Mesenchymal stem cell (in vitro differentiated cells and primary cell): ENCODE measurements around the gene ARHGEF1.

Source experiments
- DNase-seq: peaks from one replicate; pipeline ENCODE4 v3.0.0-alpha.2; 2013
- H2AFZ ChIP-seq: one replicate; pipeline ENCODE4 v1.6.1; 2013; ENCODE audit warnings: low read depth, mild to moderate bottlenecking, control low read depth, inconsistent platforms, low read length, moderate library complexity
- H2AK5ac ChIP-seq: 2 replicates; pipeline ENCODE4 v1.6.1; 2013; ENCODE audit warnings: low read length, moderate library complexity, mild to moderate bottlenecking, inconsistent platforms; ENCODE audit not compliant: severe bottlenecking
- H2BK120ac ChIP-seq: one replicate; pipeline ENCODE4 v1.6.1; 2013; ENCODE audit warnings: low read depth, mild to moderate bottlenecking, inconsistent platforms, low read length, moderate library complexity
- H2BK12ac ChIP-seq, 2 experiments: one replicate each; pipeline ENCODE4 v1.6.1; 2013; ENCODE audit warnings: inconsistent platforms in 2 of 2, low read length in 2 of 2, mild to moderate bottlenecking in 2 of 2, moderate library complexity in 2 of 2, control low read depth in 1 of 2
- H2BK15ac ChIP-seq: one replicate; pipeline ENCODE4 v1.6.1; 2013; ENCODE audit warnings: mild to moderate bottlenecking, low read depth, inconsistent platforms; ENCODE audit not compliant: poor library complexity, severe bottlenecking
- H2BK5ac ChIP-seq: 2 replicates; pipeline ENCODE4 v1.6.1; 2013; ENCODE audit warnings: low read depth, mild to moderate bottlenecking, low read length, control low read depth, inconsistent platforms; ENCODE audit not compliant: poor library complexity, severe bottlenecking
- H3K14ac ChIP-seq, 2 experiments: one replicate each; pipeline ENCODE4 v1.6.1; 2013; ENCODE audit warnings: inconsistent platforms in 2 of 2, low read length in 2 of 2, control low read depth in 1 of 2, mild to moderate bottlenecking in 1 of 2, moderate library complexity in 1 of 2
- H3K18ac ChIP-seq, 2 experiments: one replicate each; pipeline ENCODE4 v1.6.1; 2013; ENCODE audit warnings: inconsistent platforms in 2 of 2, low read length in 2 of 2, control low read depth in 1 of 2, low read depth in 1 of 2, mild to moderate bottlenecking in 1 of 2
- H3K23ac ChIP-seq, 2 experiments: one replicate each; pipeline ENCODE4 v1.6.1; 2013; ENCODE audit warnings: inconsistent platforms in 2 of 2, low read length in 2 of 2, mild to moderate bottlenecking in 2 of 2, moderate library complexity in 2 of 2, control low read depth in 1 of 2
- H3K27ac ChIP-seq: 2 replicates; pipeline ENCODE4 v1.5.1; 2013; ENCODE audit warnings: mild to moderate bottlenecking, moderate library complexity, low read length, control low read depth, inconsistent platforms; ENCODE audit not compliant: poor library complexity, severe bottlenecking
- H3K27me3 ChIP-seq, 2 experiments: 2 replicates each; pipeline versions ENCODE4 v1.6.1 to v1.7.0; 2013; ENCODE audit warnings: low read length in 2 of 2, mild to moderate bottlenecking in 2 of 2, moderate library complexity in 2 of 2, control low read depth in 1 of 2, inconsistent platforms in 1 of 2; ENCODE audit not compliant: control insufficient read depth in 1 of 2, insufficient read depth in 1 of 2
- H3K36me3 ChIP-seq, 2 experiments: 2 replicates each; pipeline versions ENCODE4 v1.6.1 to v1.7.0; 2013; ENCODE audit warnings: low read length in 2 of 2, control low read depth in 1 of 2, inconsistent platforms in 1 of 2, low read depth in 1 of 2, mild to moderate bottlenecking in 1 of 2; ENCODE audit not compliant: insufficient read depth in 2 of 2, control insufficient read depth in 1 of 2
- H3K4ac ChIP-seq, 2 experiments: one replicate each; pipeline ENCODE4 v1.6.1; 2013; ENCODE audit warnings: inconsistent platforms in 2 of 2, low read length in 2 of 2, mild to moderate bottlenecking in 2 of 2, moderate library complexity in 2 of 2, control low read depth in 1 of 2, low read depth in 1 of 2
- H3K4me1 ChIP-seq: 2 replicates; pipeline ENCODE4 v1.6.1; 2013; ENCODE audit warnings: low read depth, low read length, control low read depth; ENCODE audit not compliant: control insufficient read depth, insufficient read depth
- H3K4me2 ChIP-seq: 2 replicates; pipeline ENCODE4 v1.6.1; 2013; ENCODE audit warnings: low read length, mild to moderate bottlenecking, inconsistent platforms; ENCODE audit not compliant: poor library complexity, severe bottlenecking
- H3K4me3 ChIP-seq, 2 experiments: 2 replicates each; pipeline versions ENCODE4 v1.5.1 to v1.7.0; 2013; ENCODE audit warnings: low read length in 2 of 2, mild to moderate bottlenecking in 2 of 2, control low read depth in 1 of 2, low read depth in 1 of 2; ENCODE audit not compliant: insufficient read depth in 1 of 2
- H3K79me1 ChIP-seq: replicated peaks from 2 replicates; pipeline ENCODE4 v1.6.1; 2013; ENCODE audit warnings: mild to moderate bottlenecking, control low read depth, low read length, inconsistent platforms; ENCODE audit not compliant: poor library complexity, severe bottlenecking
- H3K9ac ChIP-seq: 2 replicates; pipeline ENCODE4 v1.7.0; 2013; ENCODE audit warnings: mild to moderate bottlenecking, low read length, moderate library complexity
- H3K9me3 ChIP-seq: 2 replicates; pipeline ENCODE4 v1.7.0; 2013; ENCODE audit warnings: mild to moderate bottlenecking, low read length; ENCODE audit not compliant: control insufficient read depth
- H4K8ac ChIP-seq: one replicate; pipeline ENCODE4 v1.6.1; 2013; ENCODE audit warnings: inconsistent platforms, mild to moderate bottlenecking, low read length, moderate library complexity
- H4K91ac ChIP-seq: one replicate; pipeline ENCODE4 v1.6.1; 2013; ENCODE audit warnings: mild to moderate bottlenecking, low read length, inconsistent platforms
- WGBS: methylation state at CpG from one replicate; pipeline ENCODE4 v1.1.7; 2013; ENCODE audit warnings: mixed read lengths; 5-methylcytosine and 5-hydroxymethylcytosine counted together

ARHGEF1 gene

DNA sequence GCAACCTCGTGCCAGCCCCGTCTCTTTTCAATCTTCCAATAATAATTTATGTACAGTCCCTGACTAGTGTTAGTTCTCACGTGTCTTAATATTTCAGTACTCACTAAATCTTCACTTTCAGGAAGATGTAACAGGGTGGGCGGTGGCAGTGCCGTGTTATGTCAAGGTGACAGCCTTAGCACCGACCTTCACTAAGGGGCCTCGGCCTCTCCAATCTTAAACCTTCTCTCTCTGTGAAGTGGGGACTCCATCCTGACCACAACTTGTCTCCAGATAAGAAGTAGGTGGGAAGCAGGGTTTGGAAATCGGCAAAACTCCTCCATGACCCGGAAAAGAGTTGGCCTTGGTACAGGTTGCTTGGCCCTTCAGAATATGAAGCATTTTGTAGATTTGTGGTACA lies 21.1 kb upstream of the ARHGEF1 start:
- Histone ChIP-seq H2AK5ac (no peak overlapping the region), H2BK15ac (no peak overlapping the region), H4K91ac (no peak overlapping the region), H3K27ac (no peak overlapping the region), H2AFZ (no peak overlapping the region), H3K36me3 (peaks cover 54 to 55% of the 10 kb centered on the region in 2 experiments), H3K9me3 (no peaks in the 10 kb centered on the region), H3K18ac (no peak overlapping the region), H3K14ac (no peak overlapping the region), H3K4me3 (peak overlapping the region in 1 of 2 experiments; percentile 100), H3K4ac (no peak overlapping the region), H2BK12ac (no peak overlapping the region), H3K23ac (peak overlapping the region in 1 of 2 experiments; percentile 20), H2BK5ac (no peak overlapping the region), H4K8ac (no peak overlapping the region), H3K27me3 (no peaks in the 10 kb centered on the region), H3K9ac (peak overlapping the region; percentile 100), H2BK120ac (no peak overlapping the region), H3K4me2 (peak overlapping the region; percentile 46), H3K4me1 (peaks cover 29% of the 10 kb centered on the region), H3K79me1 (no peaks in the 10 kb centered on the region)
- 92% methylated on average over 7 of the region's 9 CpGs for WGBS
- DNase-seq: no peak

DNA sequence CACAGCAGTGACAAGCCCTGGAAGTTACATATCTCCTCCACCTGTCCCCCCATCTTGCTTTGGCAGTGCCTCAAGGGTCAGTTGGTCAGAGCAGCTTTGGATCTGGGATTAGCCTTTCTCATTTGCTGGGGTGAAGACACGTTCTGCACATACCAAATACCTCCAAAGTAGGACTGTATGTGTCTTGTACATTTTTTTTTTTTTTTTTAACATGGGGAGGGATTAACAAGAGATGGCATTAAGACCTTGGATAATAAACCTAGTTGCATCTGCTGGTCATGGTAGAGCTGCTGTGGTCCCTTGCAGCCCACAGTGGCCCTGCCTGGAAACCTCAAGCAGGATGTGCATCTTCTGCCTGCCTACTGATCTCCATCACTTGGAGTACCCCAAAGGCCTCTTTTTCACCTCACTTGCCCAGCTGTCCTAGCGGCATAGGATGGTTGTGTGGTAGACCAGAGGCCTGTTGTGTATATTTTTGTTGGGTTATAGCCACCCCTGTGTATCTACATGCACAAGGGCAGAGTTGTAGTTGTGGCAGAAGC lies 20.5 kb upstream of the ARHGEF1 start:
- H3K79me1 ChIP-seq: no peaks in the 10 kb centered on the region
- H3K4me2 ChIP-seq: no peak overlapping the region
- 89% methylated on average over 1 of the region's 2 CpGs for WGBS
- DNase-seq: no peak
- no peaks in the 10 kb centered on the region for H3K27me3 ChIP-seq
- H2BK120ac ChIP-seq: no peak overlapping the region
- H3K18ac ChIP-seq: no peak overlapping the region
- H3K14ac ChIP-seq: no peak overlapping the region
- H2AFZ ChIP-seq: no peak overlapping the region
- no peak overlapping the region for H3K27ac ChIP-seq
- peaks cover 31% of the 10 kb centered on the region for H3K4me1 ChIP-seq
- H2BK15ac ChIP-seq: no peak overlapping the region
- peak overlapping the region in 1 of 2 experiments; percentile 34 for H3K23ac ChIP-seq
- no peak overlapping the region for H3K4ac ChIP-seq
- H3K4me3 ChIP-seq: peak overlapping the region in 1 of 2 experiments; percentile 100
- H3K9ac ChIP-seq: peak overlapping the region; percentile 100
- peaks cover 61 to 62% of the 10 kb centered on the region in 2 experiments for H3K36me3 ChIP-seq
- no peaks in the 10 kb centered on the region for H3K9me3 ChIP-seq
- H4K8ac ChIP-seq: no peak overlapping the region
- no peak overlapping the region for H2BK5ac ChIP-seq
- no peak overlapping the region for H4K91ac ChIP-seq
- no peak overlapping the region for H2BK12ac ChIP-seq
- no peak overlapping the region for H2AK5ac ChIP-seq

DNA sequence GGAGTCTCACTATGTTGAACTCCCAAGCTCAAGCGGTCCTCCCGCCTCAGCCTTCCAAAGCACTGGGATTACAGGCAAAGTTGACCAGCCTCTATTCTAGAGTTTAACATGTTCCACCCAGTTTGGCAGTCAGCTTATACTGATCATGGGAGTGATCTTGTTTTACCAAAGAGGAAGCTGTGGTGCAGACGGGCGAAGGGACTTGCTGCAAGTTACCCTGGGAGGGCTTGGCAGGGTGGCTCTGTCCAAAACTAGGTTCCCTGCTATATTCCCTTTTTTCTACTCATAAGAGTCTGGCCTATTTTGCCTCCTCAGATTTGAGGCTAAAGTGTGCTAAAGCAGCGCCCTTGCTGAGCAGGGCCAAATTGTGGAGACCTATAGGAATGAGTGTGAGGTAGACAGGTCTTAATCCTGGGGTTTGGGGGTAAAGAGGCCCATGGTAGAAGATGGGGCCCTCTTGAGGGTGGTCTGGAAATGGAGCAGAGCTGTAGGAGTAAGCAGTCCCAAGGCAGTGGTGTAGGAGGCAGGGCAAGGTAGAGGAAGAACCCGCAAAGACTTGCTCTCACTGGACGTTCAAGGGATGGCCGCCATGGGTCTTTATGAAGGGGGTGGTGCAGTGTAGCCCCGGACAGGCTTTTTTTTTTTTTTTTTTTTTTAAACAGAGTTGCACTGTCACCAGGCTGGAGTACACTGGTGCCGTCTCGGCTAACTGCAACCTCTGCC lies 19.6 kb upstream of the ARHGEF1 start:
- H4K91ac ChIP-seq: no peak overlapping the region
- no peak overlapping the region for H2BK120ac ChIP-seq
- H3K4me1 ChIP-seq: peaks cover 36% of the 10 kb centered on the region
- no peak overlapping the region for H2BK12ac ChIP-seq
- no peak overlapping the region for H2AFZ ChIP-seq
- no peak overlapping the region for H2BK15ac ChIP-seq
- H3K36me3 ChIP-seq: peaks cover 69 to 70% of the 10 kb centered on the region in 2 experiments
- no peak overlapping the region for H3K27ac ChIP-seq
- H3K27me3 ChIP-seq: no peaks in the 10 kb centered on the region
- H3K79me1 ChIP-seq: no peaks in the 10 kb centered on the region
- WGBS: 85% methylated on average over 8 of the region's 11 CpGs
- no peak overlapping the region for H3K23ac ChIP-seq
- H4K8ac ChIP-seq: no peak overlapping the region
- no peak overlapping the region for H3K4ac ChIP-seq
- H3K9me3 ChIP-seq: no peaks in the 10 kb centered on the region
- no peak overlapping the region for H3K4me3 ChIP-seq
- DNase-seq: no peak
- H2BK5ac ChIP-seq: no peak overlapping the region
- H3K9ac ChIP-seq: peak overlapping the region; percentile 100
- no peak overlapping the region for H3K14ac ChIP-seq
- no peak overlapping the region for H3K4me2 ChIP-seq
- no peak overlapping the region for H2AK5ac ChIP-seq
- no peak overlapping the region for H3K18ac ChIP-seq

DNA sequence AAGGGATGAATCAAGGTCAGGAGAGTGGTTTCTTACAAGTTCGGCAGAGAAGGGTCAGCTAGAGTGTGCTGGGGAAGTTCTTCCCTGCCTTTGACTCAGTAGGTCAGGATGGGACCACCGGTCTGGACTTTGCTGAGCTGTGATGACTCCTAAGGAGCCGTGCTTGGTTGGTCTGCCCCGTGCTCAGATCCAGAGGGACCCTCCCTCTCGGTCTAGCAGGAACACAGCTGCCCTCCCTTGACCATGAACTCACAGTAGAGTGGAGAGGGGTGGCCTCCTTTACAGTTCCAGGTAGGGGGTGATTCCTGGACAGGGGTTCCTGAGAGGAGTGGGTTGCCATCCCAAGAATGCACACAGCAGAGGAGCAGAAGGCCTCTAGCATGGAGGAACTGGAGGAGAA lies 18.6 kb upstream of the ARHGEF1 start:
- H3K23ac ChIP-seq: no peak overlapping the region
- WGBS: 93% methylated on average over 5 of the region's 5 CpGs
- no peaks in the 10 kb centered on the region for H3K79me1 ChIP-seq
- no peak overlapping the region for H2BK120ac ChIP-seq
- no peak overlapping the region for H3K4me3 ChIP-seq
- no peak overlapping the region for H3K14ac ChIP-seq
- peaks cover 39% of the 10 kb centered on the region for H3K4me1 ChIP-seq
- no peak overlapping the region for H3K4ac ChIP-seq
- no peak overlapping the region for H3K27ac ChIP-seq
- H3K18ac ChIP-seq: no peak overlapping the region
- no peaks in the 10 kb centered on the region for H3K27me3 ChIP-seq
- no peak overlapping the region for H2BK12ac ChIP-seq
- H3K9me3 ChIP-seq: no peaks in the 10 kb centered on the region
- no peak overlapping the region for H3K4me2 ChIP-seq
- H2AK5ac ChIP-seq: no peak overlapping the region
- H2BK15ac ChIP-seq: no peak overlapping the region
- H4K8ac ChIP-seq: no peak overlapping the region
- no peak overlapping the region for H4K91ac ChIP-seq
- DNase-seq: no peak
- no peak overlapping the region for H2AFZ ChIP-seq
- peaks cover 79 to 80% of the 10 kb centered on the region in 2 experiments for H3K36me3 ChIP-seq
- H3K9ac ChIP-seq: peak overlapping the region; percentile 59
- no peak overlapping the region for H2BK5ac ChIP-seq
